ENCODE results near the gene COQ4.
"Not testable (repeated sequence)": the region's sequence is repeated elsewhere in the genome, so short reads cannot be mapped to it uniquely, and the experiment has no call there.

The COQ4 gene

GRCh38 chr9:128322404-128323211 is at the start of gene COQ4, which contains the start of gene TRUB2:
TSS of gene COQ4 (plus strand) at chr9:128322839. CDS start at chr9:128322859, 20 bp downstream.
TSS of gene TRUB2 (minus strand) at chr9:128322447. CDS start at chr9:128322408, 39 bp downstream.
- in situ Hi-C loops (cut with HindIII; ENCODE audit: low sequenced_read_pairs), result no loop called here

GRCh38 chr9:128274245-128274644 is 48.4 kb upstream of the COQ4 start:
- in situ Hi-C loops (cut with HindIII; ENCODE audit: low sequenced_read_pairs), result no loop called here

GRCh38 chr9:128275198-128276007 is 47.2 kb upstream of the COQ4 start, which contains the start of gene GOLGA2:
TSS of gene GOLGA2 (minus strand) at chr9:128276007. CDS start at chr9:128275976, 31 bp downstream.
- in situ Hi-C loops (cut with HindIII; ENCODE audit: low sequenced_read_pairs), result no loop called here

DNA sequence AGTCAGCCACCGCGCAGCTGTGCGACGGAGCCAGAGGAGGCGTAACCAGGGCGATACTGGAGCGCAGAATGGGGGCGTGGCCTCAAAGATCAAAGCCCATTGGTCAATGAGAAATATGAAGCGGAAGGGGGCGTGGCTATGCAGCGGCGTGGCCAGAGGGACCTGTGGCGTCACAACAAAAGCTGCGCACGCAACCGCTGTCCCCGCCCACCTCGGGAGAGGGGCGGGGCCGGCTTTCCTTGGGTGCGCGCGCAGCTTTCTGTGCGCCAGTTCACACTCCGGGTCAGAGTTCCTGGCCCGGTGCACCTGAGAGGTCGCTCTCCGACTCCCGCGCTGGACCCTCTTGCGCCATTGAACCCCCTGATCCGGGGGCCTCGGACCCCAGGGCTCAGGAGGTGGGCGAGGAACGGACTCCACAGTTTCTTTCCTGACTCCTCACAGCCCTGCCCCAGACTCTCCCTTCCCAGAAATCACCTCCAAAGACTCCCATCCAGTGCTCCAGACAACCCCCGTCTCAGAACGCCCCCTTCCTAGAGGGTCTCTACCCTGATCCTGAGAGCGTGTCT is 46.5 kb upstream of the COQ4 start, which contains the start of gene SWI5:
Gene SWI5 (plus strand): TSS at position 269 of the 566 bp plus-strand sequence.
- in situ Hi-C loops (cut with HindIII; ENCODE audit: low sequenced_read_pairs), result no loop called here

GRCh38 chr9:128276574-128277270 is 45.9 kb upstream of the COQ4 start:
- in situ Hi-C loops (cut with HindIII; ENCODE audit: low sequenced_read_pairs), result no loop called here

- in situ Hi-C loops (cut with HindIII; ENCODE audit: low sequenced_read_pairs), result not testable (repeated sequence)
Observed at GRCh38 chr9:128279088-128280073, 43.3 kb upstream of the COQ4 start.

DNA sequence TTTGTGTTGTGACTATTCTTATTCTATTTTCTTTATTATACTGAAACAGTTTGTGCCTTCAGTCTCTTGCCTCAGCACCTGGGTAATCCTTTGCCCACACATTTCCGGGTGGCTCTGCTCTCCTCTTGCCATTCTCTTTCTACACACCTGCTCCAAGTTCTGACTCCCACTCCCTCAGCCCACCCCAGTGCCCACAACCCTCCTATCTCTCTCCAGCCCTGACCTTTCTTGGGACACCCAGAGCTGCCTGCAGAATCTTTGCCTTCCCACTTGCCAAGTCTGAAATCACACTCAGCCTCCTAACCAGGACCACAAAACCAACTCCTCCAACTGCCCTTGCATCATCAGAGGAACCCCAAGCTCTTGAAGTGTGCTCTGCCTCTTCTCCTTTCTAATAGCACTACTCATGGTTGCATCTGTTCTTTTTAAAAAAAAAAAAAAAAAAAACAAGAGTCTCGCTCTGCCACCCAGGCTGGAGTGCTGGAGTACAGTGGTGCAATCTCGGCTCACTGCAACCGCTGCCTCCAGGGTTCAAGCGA is 42.5 kb upstream of the COQ4 start:
- in situ Hi-C loops (cut with HindIII; ENCODE audit: low sequenced_read_pairs), result no loop called here

DNA sequence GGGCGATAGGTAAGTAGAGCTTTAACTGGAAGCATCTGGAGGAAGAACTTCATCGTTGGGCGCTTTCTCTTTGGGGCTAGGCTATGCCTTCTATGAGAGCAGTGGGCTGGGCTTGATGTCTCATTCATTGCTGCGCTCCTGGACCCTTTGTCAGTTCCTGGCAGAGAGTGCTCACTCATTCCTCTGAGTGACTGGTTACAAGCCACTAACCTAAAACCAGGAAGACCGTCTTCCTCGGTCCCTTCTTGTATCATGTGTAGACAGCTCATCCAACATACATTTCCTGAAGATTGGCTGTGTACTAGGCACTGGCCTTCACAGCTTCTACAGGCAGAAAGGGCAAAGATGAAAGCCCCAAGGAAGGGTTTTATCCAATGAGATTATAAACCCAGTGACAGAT is 40.1 kb upstream of the COQ4 start:
- in situ Hi-C loops (cut with HindIII; ENCODE audit: low sequenced_read_pairs), result no loop called here

GRCh38 chr9:128285033-128285784 is 37.4 kb upstream of the COQ4 start:
- in situ Hi-C loops (cut with HindIII; ENCODE audit: low sequenced_read_pairs), result no loop called here

DNA sequence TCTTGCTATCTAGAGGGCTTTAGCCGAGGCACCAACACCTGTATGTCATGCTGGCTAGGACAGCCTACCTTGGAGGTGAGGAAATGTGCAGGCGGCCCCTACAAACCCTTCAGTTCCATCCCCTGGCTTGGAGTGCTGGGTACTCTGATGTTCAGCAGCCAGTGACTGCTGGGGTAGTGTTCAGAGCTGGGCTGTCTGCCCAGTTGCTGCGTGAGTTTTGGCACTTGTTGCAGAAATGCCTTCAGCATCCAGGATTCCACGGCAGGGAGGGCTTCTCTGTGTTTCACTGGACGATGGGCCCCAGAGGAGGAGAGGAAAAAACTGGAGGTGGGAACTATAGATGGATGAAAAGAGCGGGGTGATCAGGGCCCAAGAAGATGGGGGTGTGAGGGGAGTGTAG is 36.2 kb upstream of the COQ4 start:
- in situ Hi-C loops (cut with HindIII; ENCODE audit: low sequenced_read_pairs), result no loop called here

DNA sequence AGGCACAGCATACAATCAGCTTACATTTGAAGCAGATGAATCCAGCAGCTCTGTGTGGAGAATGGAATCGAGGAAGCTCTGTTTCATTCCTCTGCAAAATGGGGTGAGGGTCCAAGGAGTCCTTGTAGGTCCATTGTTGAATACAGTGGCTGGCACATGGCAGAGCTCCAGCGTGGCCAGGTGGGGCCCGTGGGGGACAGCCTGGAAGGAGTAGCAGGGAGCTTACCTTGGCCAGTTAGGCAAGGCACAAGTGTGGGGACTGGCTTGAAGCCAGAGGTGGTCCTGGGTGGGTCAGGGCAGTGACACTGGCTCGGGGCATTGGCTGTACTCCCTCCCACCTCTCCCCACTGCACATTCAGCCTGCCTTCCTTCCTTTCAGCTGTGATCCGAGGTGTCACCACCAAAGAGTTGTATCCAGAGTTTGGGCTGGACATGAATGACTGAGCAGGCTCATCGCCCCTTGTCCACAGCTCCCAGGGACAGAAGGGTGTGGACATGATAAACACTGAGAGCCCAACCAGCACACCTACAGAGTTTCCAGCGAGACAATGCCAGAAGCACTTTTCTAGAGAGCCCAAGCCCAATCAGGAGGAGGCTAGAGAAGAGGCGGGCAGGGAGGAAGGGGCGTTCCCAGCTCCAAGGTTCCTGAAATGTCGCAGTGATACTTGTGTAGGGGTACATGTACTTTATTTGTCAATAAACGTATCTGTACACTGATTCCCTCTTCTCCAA is 34.2 kb upstream of the COQ4 start:
- in situ Hi-C loops (cut with HindIII; ENCODE audit: low sequenced_read_pairs), result no loop called here

DNA sequence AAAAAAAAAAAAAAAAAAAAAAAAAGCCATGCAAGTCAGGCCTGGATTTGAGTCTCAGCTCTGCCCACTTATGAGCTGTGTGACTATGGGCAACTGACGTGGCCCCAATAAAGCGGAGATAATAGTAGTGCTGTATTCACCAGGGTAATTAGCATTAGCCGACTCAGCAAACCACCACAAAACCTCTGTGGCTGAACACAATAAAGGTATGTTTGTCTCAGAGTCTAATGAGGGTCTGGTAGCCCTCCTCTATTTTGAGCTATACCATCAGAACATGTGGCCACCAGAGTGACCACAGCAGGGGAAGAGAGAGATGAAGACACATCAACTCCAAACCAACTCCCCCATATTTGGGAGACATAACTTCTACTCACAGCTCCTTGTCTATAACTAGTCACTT is 30.6 kb upstream of the COQ4 start:
- in situ Hi-C loops (cut with HindIII; ENCODE audit: low sequenced_read_pairs), result no loop called here

DNA sequence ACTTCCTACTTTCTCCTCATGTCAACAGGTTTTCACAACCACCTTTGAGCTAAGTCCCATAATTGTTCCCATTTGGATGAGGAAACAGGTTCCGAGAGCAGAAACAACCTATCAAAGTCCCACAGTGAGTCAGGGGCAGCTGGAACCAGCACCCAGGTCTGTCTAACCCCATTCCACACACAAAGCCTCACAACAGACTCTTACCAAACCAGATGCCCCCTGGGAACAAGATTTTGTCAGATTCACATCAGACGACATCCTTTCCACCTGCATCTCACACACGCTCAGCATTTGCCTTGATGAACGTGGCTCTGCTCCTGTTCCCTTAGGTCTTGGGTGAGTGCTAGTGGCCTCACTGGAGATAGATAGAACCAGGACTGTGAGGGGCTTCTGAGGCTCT is 29.5 kb upstream of the COQ4 start:
- in situ Hi-C loops (cut with HindIII; ENCODE audit: low sequenced_read_pairs), result no loop called here

DNA sequence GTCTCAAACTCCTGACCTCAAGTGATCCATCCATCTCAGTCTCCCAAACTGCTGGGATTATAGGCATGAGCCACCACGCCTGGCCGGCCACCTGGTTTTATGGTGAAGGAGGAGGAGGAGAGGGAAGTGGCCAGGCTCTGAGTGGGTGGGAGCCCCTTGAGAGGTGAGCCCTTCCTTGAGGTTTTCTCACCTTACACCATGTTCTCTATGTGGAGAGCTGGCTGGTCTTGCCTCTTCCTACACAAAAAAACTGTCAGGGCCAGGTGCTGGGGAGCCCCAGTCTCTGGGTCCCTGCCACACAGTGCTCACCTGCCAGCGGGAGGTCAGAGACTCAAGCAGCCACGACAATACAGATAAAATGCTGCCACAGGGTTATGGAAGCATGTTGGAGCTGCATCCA is 28.5 kb upstream of the COQ4 start:
- in situ Hi-C loops (cut with HindIII; ENCODE audit: low sequenced_read_pairs), result no loop called here

GRCh38 chr9:128296340-128297220 is 26.1 kb upstream of the COQ4 start:
- in situ Hi-C loops (cut with HindIII; ENCODE audit: low sequenced_read_pairs), result no loop called here

DNA sequence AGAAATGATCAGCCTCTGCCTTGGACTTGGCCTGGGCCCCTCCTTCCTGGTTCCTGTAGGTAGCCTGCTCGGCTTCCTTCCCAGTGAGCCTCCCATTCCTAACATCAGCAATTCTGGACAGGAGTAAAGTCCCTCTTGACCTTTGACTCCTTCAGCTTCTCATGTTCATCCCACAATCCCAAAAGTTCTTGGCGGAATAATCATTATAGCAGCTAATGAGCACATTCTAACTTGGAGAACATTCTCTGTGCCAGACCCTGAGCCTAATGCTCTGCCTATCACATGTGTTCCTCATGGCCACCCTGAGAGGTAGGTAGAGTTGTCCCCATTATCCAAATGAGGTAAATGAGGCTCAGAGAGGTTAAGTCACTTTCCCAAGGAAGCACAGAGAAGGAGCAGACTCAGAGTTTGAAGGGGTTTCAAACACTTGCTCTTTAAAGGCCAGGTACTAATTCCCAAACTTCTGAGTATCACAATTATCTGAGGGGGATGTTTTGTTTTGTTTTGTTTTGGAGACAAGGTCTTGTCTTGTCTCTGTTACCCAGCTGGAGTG is 25.3 kb upstream of the COQ4 start:
- in situ Hi-C loops (cut with HindIII; ENCODE audit: low sequenced_read_pairs), result no loop called here

Measured in DLD1 (cell line).